Measurements from ENCODE around the gene GDPD5.

DNA sequence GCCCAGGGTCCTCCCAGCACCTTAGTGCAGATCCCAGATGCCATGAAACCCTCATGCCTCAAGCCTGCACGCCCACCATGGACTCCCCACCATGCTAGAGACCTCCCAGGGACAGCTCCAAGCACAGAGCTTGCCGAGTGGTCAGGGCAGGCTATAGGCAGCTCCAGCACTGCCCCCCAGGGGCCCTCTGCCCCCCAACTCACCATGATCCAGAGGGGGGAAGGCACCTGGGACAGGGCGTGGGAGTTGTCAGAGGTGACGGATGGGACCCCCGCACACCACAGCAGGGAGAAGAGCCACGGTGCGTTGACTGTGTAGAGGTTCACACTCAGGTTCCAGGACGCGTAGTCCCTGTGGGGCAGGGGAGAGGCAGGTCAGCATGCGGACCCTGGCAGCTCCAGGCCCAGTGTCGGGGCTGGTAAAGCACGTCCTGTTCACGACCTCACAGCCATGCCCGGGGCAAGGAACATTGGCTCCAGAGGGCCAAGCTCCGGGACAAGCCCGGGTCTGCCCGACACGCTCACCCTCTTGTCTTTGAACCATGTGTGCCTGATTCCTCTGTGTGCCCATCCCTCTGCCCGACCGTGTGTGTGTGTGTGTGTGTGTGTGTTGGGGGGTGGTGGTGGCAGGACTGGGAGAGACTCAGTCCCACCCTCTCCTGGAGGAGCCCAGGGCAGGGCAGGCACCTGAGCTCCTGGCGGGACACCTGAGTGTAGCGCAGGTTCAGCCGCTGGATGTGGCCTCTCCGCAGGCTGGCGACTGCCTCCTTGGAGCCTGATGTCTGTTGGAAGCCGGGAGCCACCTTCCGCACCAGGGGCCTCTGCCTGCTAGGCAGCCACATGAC lies 84.6 kb downstream of the GDPD5 start:
- TF ChIP-seq CTCF (IDR thresholded peaks at IDR 0.05; ENCODE audit: low read length) = no peak
- TF ChIP-seq EZH2 (IDR thresholded peaks at IDR 0.05; ENCODE audit: borderline replicate concordance, low read length) = no peak
